Endothelial cell of umbilical vein (primary cell): ENCODE data around the gene CACNA2D2.

Experiments
- POLR2AphosphoS5 ChIP-seq: IDR thresholded peaks from 2 replicates; pipeline ENCODE4 v1.6.1; 2012; ENCODE audit warnings: low read depth, mild to moderate bottlenecking, control low read depth, low read length, moderate library complexity; ENCODE audit not compliant: insufficient read depth
- TF ChIP-seq, protein P1 (sequence below), 2 donors: IDR thresholded peaks; 1 replicate in 1 of 2; 2 replicates in 1 of 2; pipeline ENCODE4 v1.5.1; 2011; ENCODE audit warnings: low read length in 2 of 2, mild to moderate bottlenecking in 2 of 2, moderate library complexity in 2 of 2, control low read depth in 1 of 2, inconsistent platforms in 1 of 2, low read depth in 1 of 2; ENCODE audit not compliant: insufficient read depth in 1 of 2; ENCODE audit errors: extremely low read depth in 1 of 2

DNA sequence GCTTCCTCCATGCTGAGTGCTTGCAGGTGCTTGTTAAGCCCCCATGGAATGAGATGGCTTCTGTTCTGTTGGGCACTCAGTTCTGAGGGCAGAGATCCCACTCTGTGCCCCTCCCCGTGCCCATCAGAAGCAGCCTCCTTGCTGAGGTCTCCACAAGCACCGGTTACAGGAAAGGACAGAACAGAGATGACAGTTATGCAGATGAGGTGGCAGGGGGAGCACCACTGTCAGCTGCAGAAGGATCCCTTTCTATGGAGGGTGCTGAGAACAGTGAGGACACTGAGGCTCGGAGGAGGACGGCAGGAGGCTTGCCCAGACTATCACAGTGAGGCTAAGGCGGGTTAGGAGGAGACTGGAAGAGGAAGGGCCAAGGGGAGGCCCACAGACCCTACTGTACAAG is 12.4 kb downstream of the CACNA2D2 start:
- TF ChIP-seq POLR2AphosphoS5 = no peak
- TF ChIP-seq, protein P1, sequence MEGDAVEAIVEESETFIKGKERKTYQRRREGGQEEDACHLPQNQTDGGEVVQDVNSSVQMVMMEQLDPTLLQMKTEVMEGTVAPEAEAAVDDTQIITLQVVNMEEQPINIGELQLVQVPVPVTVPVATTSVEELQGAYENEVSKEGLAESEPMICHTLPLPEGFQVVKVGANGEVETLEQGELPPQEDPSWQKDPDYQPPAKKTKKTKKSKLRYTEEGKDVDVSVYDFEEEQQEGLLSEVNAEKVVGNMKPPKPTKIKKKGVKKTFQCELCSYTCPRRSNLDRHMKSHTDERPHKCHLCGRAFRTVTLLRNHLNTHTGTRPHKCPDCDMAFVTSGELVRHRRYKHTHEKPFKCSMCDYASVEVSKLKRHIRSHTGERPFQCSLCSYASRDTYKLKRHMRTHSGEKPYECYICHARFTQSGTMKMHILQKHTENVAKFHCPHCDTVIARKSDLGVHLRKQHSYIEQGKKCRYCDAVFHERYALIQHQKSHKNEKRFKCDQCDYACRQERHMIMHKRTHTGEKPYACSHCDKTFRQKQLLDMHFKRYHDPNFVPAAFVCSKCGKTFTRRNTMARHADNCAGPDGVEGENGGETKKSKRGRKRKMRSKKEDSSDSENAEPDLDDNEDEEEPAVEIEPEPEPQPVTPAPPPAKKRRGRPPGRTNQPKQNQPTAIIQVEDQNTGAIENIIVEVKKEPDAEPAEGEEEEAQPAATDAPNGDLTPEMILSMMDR (IDR thresholded peaks at IDR 0.05; ENCODE audit: extremely low read depth in 1 of 2, insufficient read depth in 1 of 2, low read depth in 1 of 2, low read length in 2 of 2) = no peak
